Natural killer cell (primary cell): Measurements from ENCODE around the gene PIK3CD. TPM values are rescaled to one million over a fixed set of nuclear protein-coding genes. Genes with fewer than 3 reads are reported as not detected.

ENCODE experiments used
- ATAC-seq, 3 donors: fragments of 150-1000 bp in 2 of 3; fragments of 200-7000 bp in 1 of 3; cut with Tn5 transposase; 1 replicate in 1 of 3; 2 replicates in 2 of 3; pipeline ENCODE4 v1.10.0; 2021; ENCODE audit warnings: mild to moderate bottlenecking in 2 of 3, moderate library complexity in 2 of 3
- DNase-seq, 2 donors: peaks; one replicate each; pipeline versions ENCODE4 v3.0.0 to v3.0.0-alpha.2; 2013 to 2021; ENCODE audit warnings: mixed read lengths in 1 of 2
- H3K27ac ChIP-seq: one replicate; pipeline ENCODE4 v1.5.1; 2013; ENCODE audit warnings: mild to moderate bottlenecking, low read length
- H3K27me3 ChIP-seq: one replicate; pipeline ENCODE4 v1.6.1; 2013; ENCODE audit warnings: low read length; ENCODE audit not compliant: control insufficient read depth, insufficient read depth
- H3K36me3 ChIP-seq: one replicate; pipeline ENCODE4 v1.6.1; 2013; ENCODE audit warnings: low read length; ENCODE audit not compliant: control insufficient read depth, insufficient read depth
- H3K4me1 ChIP-seq: one replicate; pipeline ENCODE4 v1.6.1; 2013; ENCODE audit warnings: low read length; ENCODE audit not compliant: control insufficient read depth, insufficient read depth
- H3K4me3 ChIP-seq: one replicate; pipeline ENCODE4 v1.5.1; 2013; ENCODE audit warnings: low read length
- H3K9me3 ChIP-seq: one replicate; pipeline ENCODE4 v1.6.1; 2013; ENCODE audit warnings: low read length; ENCODE audit not compliant: control insufficient read depth, insufficient read depth
- H3K27ac Mint-ChIP-seq, 2 donors: one replicate each; pipeline ENCODE4 v1.8.0; 2022; ENCODE audit warnings: mild to moderate bottlenecking in 2 of 2, mixed read lengths in 2 of 2, moderate library complexity in 1 of 2
- H3K27me3 Mint-ChIP-seq, 2 donors: one replicate each; pipeline ENCODE4 v1.8.0; 2022; ENCODE audit warnings: low read depth in 2 of 2, mixed read lengths in 2 of 2
- H3K36me3 Mint-ChIP-seq: one replicate; pipeline ENCODE4 v1.8.0; 2022; ENCODE audit warnings: mixed read lengths
- H3K4me1 Mint-ChIP-seq, 2 donors: one replicate each; pipeline ENCODE4 v1.8.0; 2022; ENCODE audit warnings: mixed read lengths in 2 of 2
- H3K4me3 Mint-ChIP-seq: one replicate; pipeline ENCODE4 v1.8.0; 2022; ENCODE audit warnings: mild to moderate bottlenecking, moderate library complexity, mixed read lengths
- H3K9me3 Mint-ChIP-seq, 2 donors: one replicate each; pipeline ENCODE4 v1.8.0; 2022; ENCODE audit warnings: mixed read lengths in 2 of 2
- CTCF ChIP-seq: fragments of 200-600 bp; IDR thresholded peaks from one replicate; pipeline ENCODE4 v1.8.0; 2022; ENCODE audit warnings: antibody characterized with exemption
- WGBS: methylation state at CpG from one replicate; pipeline ENCODE4 v1.1.7; 2013; ENCODE audit warnings: missing lambda C conversion rate; ENCODE audit not compliant: insufficient coverage; 5-methylcytosine and 5-hydroxymethylcytosine counted together
- intact Hi-C: fragments of 100-400 bp; cut with micrococcal nuclease; formaldehyde crosslinking; loops from one replicate; pipeline ENCODE4 v1.14.2; 2022
- total RNA-seq, 4 donors: library from RNA; stranded (reverse); fragments of 120-200 nt in 1 of 4; gene quantifications; one replicate each; pipeline versions ENCODE4 v1.2.3 to v1.2.4, GENCODE V29; 2013 to 2022

Gene PIK3CD
- total RNA-seq, 3 donors from 2014 or later (not counting 1 experiment from before 2014, with no cell fraction given): 171 to 240 (median 198) TPM

GRCh38 chr1:9657521-9658032 lies 6.0 kb downstream of the PIK3CD start:
- ATAC-seq (no peak), DNase-seq (no peak)
- no peaks in the 10 kb centered on the region for H3K9me3 Mint-ChIP-seq
- WGBS: 77% methylated on average over 2 of the region's 2 CpGs
- H3K4me3 ChIP-seq: no peak overlapping the region
- H3K4me1 ChIP-seq: peaks cover 95% of the 10 kb centered on the region
- H3K27ac ChIP-seq: peak overlapping the region; percentile 31
- TF ChIP-seq CTCF: no peak
- H3K4me3 Mint-ChIP-seq: peak overlapping the region; percentile 67
- no peaks in the 10 kb centered on the region for H3K36me3 Mint-ChIP-seq
- H3K27ac Mint-ChIP-seq: peak overlapping the region; percentile 92 to 96
- H3K36me3 ChIP-seq: peaks cover 8% of the 10 kb centered on the region
- no peaks in the 10 kb centered on the region for H3K27me3 ChIP-seq
- no peaks in the 10 kb centered on the region for H3K9me3 ChIP-seq
- H3K4me1 Mint-ChIP-seq: peaks cover 71 to 80% of the 10 kb centered on the region in 2 donors
- H3K27me3 Mint-ChIP-seq: no peaks in the 10 kb centered on the region
- intact Hi-C loops: no loop called here

GRCh38 chr1:9658199-9658598 lies 6.7 kb downstream of the PIK3CD start:
- no peak overlapping the region for H3K4me3 Mint-ChIP-seq
- Histone ChIP-seq H3K27ac (peak overlapping the region; percentile 31), H3K9me3 (no peaks in the 10 kb centered on the region), H3K36me3 (peaks cover 11% of the 10 kb centered on the region), H3K4me3 (no peak overlapping the region), H3K27me3 (no peaks in the 10 kb centered on the region), H3K4me1 (peaks cover 95% of the 10 kb centered on the region)
- DNase-seq (peak in 1 of 2 donors; percentile 75), ATAC-seq (no peak)
- H3K9me3 Mint-ChIP-seq: no peaks in the 10 kb centered on the region
- intact Hi-C loops: no loop called here
- H3K36me3 Mint-ChIP-seq: no peaks in the 10 kb centered on the region
- no peaks in the 10 kb centered on the region for H3K27me3 Mint-ChIP-seq
- 44% methylated on average over 3 of the region's 4 CpGs for WGBS
- peaks cover 76 to 84% of the 10 kb centered on the region in 2 donors for H3K4me1 Mint-ChIP-seq
- peak overlapping the region; percentile 92 to 96 for H3K27ac Mint-ChIP-seq
- TF ChIP-seq CTCF: no peak

- Mint-ChIP-seq H3K4me3 (peak overlapping the region; percentile 25), H3K27ac (peak overlapping the region; percentile 76 to 79), H3K27me3 (no peaks in the 10 kb centered on the region), H3K36me3 (no peaks in the 10 kb centered on the region), H3K4me1 (peaks cover 66 to 74% of the 10 kb centered on the region in 2 donors), H3K9me3 (no peaks in the 10 kb centered on the region)
- no peak overlapping the region for H3K4me3 ChIP-seq
- H3K9me3 ChIP-seq: no peaks in the 10 kb centered on the region
- TF ChIP-seq CTCF: no peak
- intact Hi-C loops: no loop called here
- no peak for DNase-seq
- H3K27ac ChIP-seq: no peak overlapping the region
- H3K36me3 ChIP-seq: peaks cover 12% of the 10 kb centered on the region
- H3K27me3 ChIP-seq: no peaks in the 10 kb centered on the region
- H3K4me1 ChIP-seq: peaks cover 89% of the 10 kb centered on the region
- ATAC-seq: no peak
- WGBS: 46% methylated on average over 3 of the region's 5 CpGs
Measured at GRCh38 chr1:9659328-9659727, 7.8 kb downstream of the PIK3CD start.

- Mint-ChIP-seq H3K4me3 (no peak overlapping the region), H3K4me1 (peaks cover 48 to 55% of the 10 kb centered on the region in 2 donors), H3K27ac (peak overlapping the region; percentile 75 to 84), H3K27me3 (no peaks in the 10 kb centered on the region), H3K36me3 (no peaks in the 10 kb centered on the region), H3K9me3 (no peaks in the 10 kb centered on the region)
- peaks cover 29% of the 10 kb centered on the region for H3K36me3 ChIP-seq
- 96% methylated on average over 5 of the region's 6 CpGs for WGBS
- no peak for ATAC-seq
- intact Hi-C loops: no loop called here
- peaks cover 80% of the 10 kb centered on the region for H3K4me1 ChIP-seq
- no peak for TF ChIP-seq CTCF
- DNase-seq: no peak
- H3K9me3 ChIP-seq: no peaks in the 10 kb centered on the region
- H3K4me3 ChIP-seq: no peak overlapping the region
- no peaks in the 10 kb centered on the region for H3K27me3 ChIP-seq
- no peak overlapping the region for H3K27ac ChIP-seq
Measured at GRCh38 chr1:9663257-9663656, 11.7 kb downstream of the PIK3CD start.
